Activated CD4-positive, alpha-beta T cell treated with anti-CD3 and anti-CD28 coated beads, Interleukin-2, Interleukin-6, amounts not matched to agents 100 ng/mL and 50 ng/mL, durations not matched to agents 16 hours and 8 hours (primary cell): Measurements from ENCODE around the gene CTNNB1.
"Not testable (repeated sequence)": the region's sequence is repeated elsewhere in the genome, so short reads cannot be mapped to it uniquely, and the experiment has no call there.

ENCODE experiments used
- DNase-seq: peaks from one replicate; pipeline ENCODE4 v3.0.0-alpha.2; 2020

CTNNB1 gene

DNA sequence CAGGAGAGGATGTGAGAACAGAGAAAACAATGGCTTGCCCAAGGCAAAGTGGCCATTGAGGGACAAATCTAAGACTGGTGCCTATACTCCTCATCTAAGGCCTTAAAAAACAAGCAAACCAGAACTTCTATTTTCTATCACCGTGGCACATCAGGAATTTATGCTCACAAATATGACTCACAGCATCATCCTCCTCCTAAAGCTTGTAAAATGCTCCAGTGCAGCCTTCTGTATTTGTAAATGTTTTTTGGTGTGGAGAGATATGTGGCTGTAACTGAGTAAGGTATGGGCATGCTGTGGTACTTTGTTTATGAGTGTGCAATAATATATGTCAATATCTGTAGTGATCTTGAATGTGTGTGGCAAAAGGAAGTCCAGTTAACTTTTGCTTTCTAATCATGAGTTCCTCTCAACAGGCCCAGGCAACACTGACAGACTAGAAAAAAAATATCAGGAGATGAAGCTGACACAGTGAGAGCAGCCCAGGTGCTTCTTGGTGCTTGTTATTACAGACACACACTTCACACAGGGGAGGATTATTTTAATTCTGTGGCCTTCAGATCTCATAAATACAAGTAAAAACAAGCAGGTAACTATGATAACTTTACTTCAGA is 60.3 kb downstream of the CTNNB1 start:
- no peak for DNase-seq

DNA sequence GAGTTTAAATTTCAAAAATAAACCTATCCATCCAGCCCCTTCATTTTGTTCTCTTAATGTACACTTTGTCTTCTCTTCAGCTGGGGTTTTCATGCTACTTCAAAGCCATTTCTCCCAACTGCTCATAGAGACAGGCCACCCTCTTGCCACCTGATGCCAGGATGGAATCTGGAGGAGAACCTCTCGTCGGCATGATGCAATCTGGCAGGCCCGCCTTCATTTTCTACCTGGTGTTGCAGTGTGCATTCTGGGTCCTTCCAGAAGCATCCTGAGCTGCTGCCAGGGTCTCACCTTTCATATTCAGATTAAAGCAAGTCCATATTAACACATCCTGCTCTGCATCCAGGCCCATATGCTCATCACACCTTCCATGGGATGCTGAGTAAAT is 60.8 kb downstream of the CTNNB1 start:
- no peak for DNase-seq

DNA sequence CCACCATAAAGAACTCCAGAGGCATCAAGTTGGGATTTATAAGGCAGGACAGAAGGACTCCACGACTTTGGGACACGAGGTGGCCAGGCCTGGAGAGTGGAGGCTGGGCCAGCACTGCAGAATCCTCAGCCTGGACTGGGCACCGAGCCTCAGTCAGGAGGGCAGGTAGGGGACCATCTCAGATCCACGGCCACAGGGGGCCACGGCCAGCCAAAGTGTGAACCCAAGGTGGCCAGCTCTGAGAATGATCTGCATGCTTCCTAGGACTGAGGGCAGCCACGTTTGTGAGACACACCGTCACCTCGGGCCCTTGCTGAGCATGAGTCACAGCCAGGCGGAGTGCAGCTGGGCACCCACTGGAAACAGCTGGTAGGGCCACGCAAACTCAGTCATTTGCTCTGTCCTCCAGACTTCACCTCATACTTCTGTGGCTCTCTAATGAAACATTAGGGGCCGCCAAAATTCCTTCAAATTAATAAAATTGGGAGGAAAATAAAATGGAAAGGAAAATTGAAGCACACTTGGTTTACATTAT is 65.8 kb downstream of the CTNNB1 start:
- no peak for DNase-seq

GRCh38 chr3:41265823-41266273 is 66.5 kb downstream of the CTNNB1 start:
- no peak for DNase-seq

GRCh38 chr3:41267975-41268640 is 68.8 kb downstream of the CTNNB1 start:
- DNase-seq = no peak

DNA sequence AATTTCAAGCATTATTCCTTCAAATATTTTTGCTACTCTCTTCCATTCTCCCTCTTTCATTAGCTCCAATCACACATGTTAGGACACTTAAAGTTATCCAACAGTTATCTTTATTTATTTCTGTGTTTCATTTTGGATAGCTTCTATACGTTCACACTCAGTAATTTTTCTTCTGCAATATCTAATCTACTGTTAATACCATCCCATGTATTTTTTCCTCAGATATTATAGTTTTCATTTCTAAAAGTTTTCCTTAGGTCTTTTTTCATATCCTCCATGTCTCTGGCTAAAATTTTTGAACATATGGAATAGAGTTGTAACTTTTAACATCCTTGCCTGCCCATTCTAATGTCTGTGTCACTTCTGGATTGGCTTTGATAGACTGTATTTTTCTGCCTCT is 73.4 kb downstream of the CTNNB1 start:
- no peak for DNase-seq

DNA sequence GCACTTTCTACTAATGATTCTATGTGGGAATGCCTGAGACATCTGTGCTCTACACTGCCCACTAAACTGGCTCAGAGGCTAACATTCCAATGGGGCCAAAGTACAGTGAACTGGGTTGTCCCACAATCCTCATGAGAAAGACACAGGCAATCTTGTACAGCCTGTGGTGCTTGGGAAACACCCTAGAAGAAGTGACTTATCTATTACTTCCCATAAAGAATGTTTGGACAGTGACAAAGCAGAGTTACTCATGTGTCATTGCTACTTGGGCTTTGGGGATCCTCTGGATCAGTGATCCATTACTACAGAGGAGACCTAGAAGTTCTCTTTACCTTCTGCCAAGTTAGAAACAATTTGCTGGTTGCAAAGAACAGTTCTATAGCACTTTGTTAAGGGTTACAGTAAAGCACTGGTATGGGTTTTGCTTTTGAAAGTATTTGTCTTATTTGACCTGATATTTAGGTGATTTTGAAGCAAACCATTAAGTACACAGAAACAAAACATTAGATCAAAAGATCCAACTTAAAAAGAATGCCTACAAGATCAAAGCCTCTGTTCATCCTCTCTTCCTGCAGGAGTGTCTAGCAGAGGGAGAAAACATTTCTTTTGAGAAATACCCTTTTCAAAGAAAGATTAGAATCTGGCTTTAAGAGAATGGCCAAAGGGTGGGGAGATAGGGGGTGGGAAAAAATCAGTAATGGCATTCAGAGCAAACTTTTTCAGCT is 75.8 kb downstream of the CTNNB1 start:
- no peak for DNase-seq

- DNase-seq = no peak
Measured at GRCh38 chr3:41276191-41276590, 76.9 kb downstream of the CTNNB1 start.

GRCh38 chr3:41277790-41278465 is 78.6 kb downstream of the CTNNB1 start:
- no peak for DNase-seq

GRCh38 chr3:41284934-41285333 is 85.6 kb downstream of the CTNNB1 start:
- DNase-seq = not testable (repeated sequence)

DNA sequence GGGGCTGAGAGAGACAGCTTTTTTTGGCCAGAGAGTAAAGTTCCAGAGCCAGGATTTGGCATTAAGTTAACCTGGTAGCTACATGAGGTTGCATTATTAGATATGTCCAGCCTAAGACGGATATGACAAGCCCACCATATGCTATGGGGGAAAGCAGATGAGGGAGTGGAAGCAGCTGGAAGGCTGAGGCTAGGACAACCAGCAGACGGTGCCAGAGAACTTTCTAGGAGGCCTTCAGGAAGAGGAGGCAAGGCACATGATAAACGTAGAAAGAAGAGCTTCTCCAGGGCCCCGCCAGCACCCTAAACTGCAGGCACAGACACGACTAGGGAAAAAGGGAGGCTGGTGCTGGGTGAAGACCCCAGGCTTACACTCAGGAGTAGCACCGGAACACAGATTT is 87.0 kb downstream of the CTNNB1 start:
- no peak for DNase-seq

DNA sequence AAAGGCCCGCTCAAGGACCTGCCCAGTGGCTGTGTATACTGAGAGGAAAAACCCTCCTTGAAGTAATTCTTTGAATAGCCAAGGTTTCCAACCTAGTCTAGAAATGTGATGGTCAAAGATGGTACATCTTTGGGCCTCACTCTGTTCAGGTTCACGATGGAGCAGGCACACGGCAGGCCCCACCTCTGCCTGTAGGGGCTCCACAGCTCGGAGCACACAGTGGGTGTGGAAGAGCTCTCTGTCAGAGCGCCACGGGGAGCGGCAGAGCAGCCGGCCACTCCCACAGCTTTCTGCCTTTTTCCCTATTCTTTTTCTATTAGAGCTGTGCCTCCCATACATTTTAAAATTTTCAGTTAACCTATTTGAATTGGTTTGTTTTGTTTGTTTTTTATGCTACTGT is 89.5 kb downstream of the CTNNB1 start:
- no peak for DNase-seq
